ENCODE data around the gene NAB2.

Gene NAB2

DNA sequence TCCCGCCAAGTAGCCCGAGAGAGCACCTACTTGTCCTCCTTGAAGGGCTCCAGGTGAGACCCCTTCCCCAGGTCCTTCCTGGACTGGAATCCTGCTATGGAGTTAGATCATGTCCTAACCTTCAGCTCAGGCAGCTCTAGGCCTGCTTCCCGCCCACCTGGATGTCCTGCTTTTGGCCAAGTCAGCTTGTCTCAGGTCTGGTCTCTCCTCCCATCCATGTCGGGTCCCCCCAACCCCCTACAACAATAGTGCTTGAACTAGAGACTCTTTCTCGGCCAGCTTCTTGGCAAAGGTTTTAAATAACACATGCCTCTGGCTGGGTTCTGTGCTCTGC, 3.6 kb downstream of the NAB2 start:
- no peak for FAIRE-seq
- DNase-seq (ENCODE audit: extremely low spot score, insufficient read length, low read depth), result no peak

- no peak for DNase-seq (ENCODE audit: extremely low spot score, insufficient read length, low read depth)
- FAIRE-seq, result no peak
Measured at GRCh38 chr12:57092876-57093414, 4.0 kb downstream of the NAB2 start.

GRCh38 chr12:57093415-57094207, 4.7 kb downstream of the NAB2 start:
- FAIRE-seq (peak; percentile 91), DNase-seq (ENCODE audit: extremely low spot score, insufficient read length, low read depth) (no peak)

GRCh38 chr12:57094208-57095160, 5.6 kb downstream of the NAB2 start:
- no peak for FAIRE-seq
- no peak for DNase-seq (ENCODE audit: extremely low spot score, insufficient read length, low read depth)

- no peak for DNase-seq (ENCODE audit: extremely low spot score, insufficient read length, low read depth)
- FAIRE-seq, result no peak
Measured at GRCh38 chr12:57095440-57095839, 6.5 kb downstream of the NAB2 start.

DNA sequence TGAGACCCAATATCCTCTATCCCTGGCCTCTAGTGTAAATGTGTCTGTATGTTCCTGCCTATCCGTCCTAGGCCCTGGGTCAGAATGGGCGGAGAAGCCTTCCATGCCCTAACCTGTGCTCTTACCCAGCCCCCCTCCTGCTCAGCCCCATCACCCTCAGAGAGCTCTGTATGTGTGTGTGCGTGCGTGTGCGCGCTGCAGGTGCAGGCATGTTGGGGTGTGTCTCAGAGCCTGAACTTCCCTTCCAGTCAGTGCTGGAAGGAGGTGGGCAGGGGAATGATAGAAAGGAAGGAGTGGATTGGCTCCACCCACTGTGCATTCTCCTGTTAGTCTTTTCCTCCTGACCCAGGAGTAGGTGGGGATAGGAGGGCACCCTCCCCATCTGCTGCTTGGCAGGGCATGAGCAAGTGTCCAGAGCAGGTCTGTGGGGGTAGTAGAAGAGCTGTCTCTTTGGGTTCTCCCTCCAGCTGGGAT, 7.2 kb downstream of the NAB2 start:
- FAIRE-seq (no peak), DNase-seq (ENCODE audit: extremely low spot score, insufficient read length, low read depth) (no peak)

GRCh38 chr12:57096748-57097553, 8.0 kb downstream of the NAB2 start:
- no peak for DNase-seq (ENCODE audit: extremely low spot score, insufficient read length, low read depth)
- no peak for FAIRE-seq

GRCh38 chr12:57097554-57097835, 8.6 kb downstream of the NAB2 start:
- FAIRE-seq, result no peak
- DNase-seq (ENCODE audit: extremely low spot score, insufficient read length, low read depth), result no peak

- DNase-seq (ENCODE audit: extremely low spot score, insufficient read length, low read depth) (no peak), FAIRE-seq (no peak)
Measured at GRCh38 chr12:57098546-57098945, 9.6 kb downstream of the NAB2 start.

- FAIRE-seq, result no peak
Measured at GRCh38 chr12:57099047-57099714, 10.3 kb downstream of the NAB2 start.

DNA sequence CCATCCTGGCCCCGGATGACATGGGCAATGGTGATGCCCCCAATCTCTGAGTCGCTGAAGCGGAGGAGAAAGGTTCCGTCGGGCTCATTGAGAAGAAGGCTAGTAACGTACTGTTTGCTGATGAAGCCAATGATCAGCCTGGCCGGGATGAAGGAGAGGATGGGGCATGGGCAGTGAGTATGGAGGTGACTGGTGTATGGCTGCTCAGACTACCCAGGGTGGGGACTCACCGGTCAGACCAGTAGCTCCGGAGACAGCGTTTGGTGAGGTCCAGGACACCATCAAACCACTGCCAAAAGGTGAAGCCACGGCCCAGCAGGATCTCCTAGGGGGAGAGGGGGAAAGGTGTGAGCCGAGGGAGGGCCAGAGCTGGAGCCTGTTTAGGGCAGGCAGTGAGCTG, 10.9 kb downstream of the NAB2 start:
- DNase-seq (ENCODE audit: extremely low spot score, insufficient read length, low read depth), result no peak
- no peak for FAIRE-seq

More at GRCh38 chr12:57099047-57099714, 10.3 kb downstream of the NAB2 start:
- no peak for DNase-seq (ENCODE audit: extremely low spot score, insufficient read length, low read depth)

DNA sequence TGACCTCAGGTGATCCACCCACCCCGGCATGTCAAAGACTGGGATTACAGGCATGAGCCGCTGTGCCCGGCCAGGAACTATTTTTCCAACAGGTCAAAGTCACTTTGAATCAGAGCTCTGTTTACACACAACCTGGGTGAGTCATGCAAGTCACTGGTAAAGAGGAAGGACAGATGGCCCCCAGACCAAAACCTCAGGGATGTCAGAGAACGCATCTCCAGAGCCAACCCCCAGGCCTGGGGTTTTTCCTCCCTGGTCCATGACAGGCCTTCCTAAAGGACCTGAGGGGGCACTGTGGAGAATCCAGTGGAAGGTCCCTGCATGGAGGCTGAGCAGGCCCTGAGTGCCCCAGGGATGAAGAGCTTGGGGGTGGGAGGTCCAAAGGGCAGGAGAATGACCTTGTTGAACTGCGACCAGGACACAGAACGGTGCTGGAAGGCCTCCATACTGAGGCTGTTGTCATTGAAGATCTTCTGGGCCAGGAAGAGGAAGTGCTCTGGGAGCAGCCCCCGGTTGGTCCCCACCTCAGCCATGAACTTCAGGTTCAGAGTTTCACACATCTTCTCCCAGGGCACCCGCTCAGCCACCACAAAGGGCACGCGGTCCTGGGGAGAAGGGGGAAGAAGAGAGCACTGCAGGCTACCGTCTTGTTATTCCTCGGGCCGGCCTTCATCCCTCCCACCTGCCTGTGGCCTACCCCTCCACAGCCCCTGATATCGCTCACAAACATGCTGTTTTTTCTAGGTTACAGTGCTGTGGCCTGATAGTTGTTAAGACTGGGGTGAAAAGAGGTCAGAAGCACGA, 13.2 kb downstream of the NAB2 start:
- DNase-seq (ENCODE audit: extremely low spot score, insufficient read length, low read depth) (no peak), FAIRE-seq (no peak)

- DNase-seq (ENCODE audit: extremely low spot score, insufficient read length, low read depth), result no peak
- FAIRE-seq, result no peak
Measured at GRCh38 chr12:57103856-57104255, 14.9 kb downstream of the NAB2 start.

GRCh38 chr12:57104292-57104910, 15.5 kb downstream of the NAB2 start:
- FAIRE-seq, result no peak
- DNase-seq (ENCODE audit: extremely low spot score, insufficient read length, low read depth), result no peak

DNA sequence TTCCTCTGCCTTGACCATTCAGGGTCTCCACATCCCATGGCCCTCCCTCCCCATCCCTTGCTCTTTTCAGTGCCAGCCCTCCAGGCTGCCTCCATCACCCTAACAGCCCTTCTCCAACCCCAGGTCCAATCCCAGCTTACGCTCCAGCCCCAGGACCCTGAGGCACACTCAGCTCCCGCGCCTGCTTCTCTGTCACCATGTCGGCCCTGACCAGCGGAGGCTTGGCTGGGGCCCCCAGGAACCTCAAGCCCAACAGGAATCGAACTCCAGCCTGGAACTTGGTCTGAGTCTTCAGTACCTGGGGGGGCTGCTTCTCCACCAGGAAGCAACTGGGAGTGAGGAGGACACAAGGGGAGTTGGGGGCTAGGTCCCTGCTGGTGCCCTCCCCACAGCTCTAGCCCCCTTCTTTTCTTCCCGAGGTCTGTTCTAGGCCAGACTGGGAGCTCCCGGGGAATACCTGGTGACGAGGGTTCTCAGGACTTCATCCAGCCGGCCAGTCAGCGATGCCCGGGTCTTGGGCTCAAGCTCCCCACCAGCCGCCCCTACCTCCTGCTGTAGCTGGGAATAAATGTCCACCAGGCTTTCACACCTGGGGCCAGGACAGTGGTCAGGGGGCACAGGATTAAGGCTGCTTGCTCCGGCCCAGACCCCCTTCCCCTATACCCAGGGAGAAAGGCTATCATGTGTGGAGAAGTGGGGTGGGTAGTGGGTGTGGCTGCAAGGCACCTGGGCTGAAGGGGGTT, 16.3 kb downstream of the NAB2 start:
- no peak for DNase-seq (ENCODE audit: extremely low spot score, insufficient read length, low read depth)
- FAIRE-seq, result no peak

- no peak for FAIRE-seq
Measured at GRCh38 chr12:57106021-57106708, 17.3 kb downstream of the NAB2 start.

DNA sequence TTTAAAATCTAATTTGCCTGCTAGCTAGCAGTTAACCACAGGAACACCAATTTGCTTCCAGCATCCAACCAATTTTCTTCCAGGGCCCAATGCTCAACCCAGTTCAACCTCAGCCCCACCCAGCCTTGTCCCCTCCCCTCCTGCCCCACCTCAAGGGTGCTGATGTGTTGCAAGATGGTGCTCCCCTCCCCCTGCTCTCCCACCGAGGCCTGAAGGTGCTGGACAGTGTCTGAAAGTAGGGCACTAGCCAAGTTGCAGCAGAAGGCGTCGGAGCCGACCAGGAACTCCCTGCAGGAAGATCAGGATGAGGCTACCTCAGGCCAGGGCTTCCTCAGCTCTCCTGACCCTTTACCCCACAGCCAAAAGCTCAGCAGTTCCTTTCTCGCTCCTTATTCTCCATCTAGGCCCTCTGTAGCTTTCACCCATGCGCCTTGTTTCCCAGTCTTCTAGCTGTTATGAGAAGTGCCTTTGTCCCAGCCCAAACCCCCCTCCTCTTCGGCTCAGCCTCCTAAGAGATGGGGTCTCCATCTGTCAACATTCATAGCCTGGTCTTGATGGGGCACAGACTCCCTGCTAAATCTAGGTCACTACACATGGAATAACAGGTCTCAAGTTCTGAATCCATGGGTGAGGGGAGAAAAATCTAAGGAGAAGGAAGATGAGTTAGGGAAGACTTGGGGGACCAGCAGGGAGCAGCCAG, 18.7 kb downstream of the NAB2 start:
- DNase-seq (ENCODE audit: extremely low spot score, insufficient read length, low read depth) (no peak), FAIRE-seq (no peak)

More at GRCh38 chr12:57106021-57106708, 17.3 kb downstream of the NAB2 start:
- DNase-seq (ENCODE audit: extremely low spot score, insufficient read length, low read depth), result no peak
